BLaER1 (cell line): ENCODE data around the gene MMP13.

ENCODE experiments used
- H3K27ac ChIP-seq: shearing (Covaris generic); formaldehyde crosslinking; 2 replicates; pipeline ENCODE4 v1.8.1; 2022
- H3K27me3 ChIP-seq: shearing (Covaris generic); formaldehyde crosslinking; 2 replicates; pipeline ENCODE4 v1.8.1; 2022
- H3K36me3 ChIP-seq: shearing (Covaris generic); formaldehyde crosslinking; 2 replicates; pipeline ENCODE4 v1.8.1; 2022
- H3K4me1 ChIP-seq: shearing (Covaris generic); formaldehyde crosslinking; 2 replicates; pipeline ENCODE4 v1.8.1; 2022
- H3K4me2 ChIP-seq: shearing (Covaris generic); formaldehyde crosslinking; 2 replicates; pipeline ENCODE4 v1.8.1; 2022
- H3K4me3 ChIP-seq: shearing (Covaris generic); formaldehyde crosslinking; 2 replicates; pipeline ENCODE4 v1.8.1; 2022
- H3K9ac ChIP-seq: shearing (Covaris generic); formaldehyde crosslinking; 2 replicates; pipeline ENCODE4 v1.8.1; 2022
- H3K9me3 ChIP-seq: shearing (Covaris generic); formaldehyde crosslinking; 2 replicates; pipeline ENCODE4 v1.8.1; 2022
- H4K20me1 ChIP-seq: shearing (Covaris generic); formaldehyde crosslinking; 2 replicates; pipeline ENCODE4 v1.8.1; 2022
- Cebpa-rat ChIP-seq: shearing (Covaris generic); IDR thresholded peaks from 2 replicates; pipeline ENCODE4 v1.8.1; 2022

MMP13 gene

DNA sequence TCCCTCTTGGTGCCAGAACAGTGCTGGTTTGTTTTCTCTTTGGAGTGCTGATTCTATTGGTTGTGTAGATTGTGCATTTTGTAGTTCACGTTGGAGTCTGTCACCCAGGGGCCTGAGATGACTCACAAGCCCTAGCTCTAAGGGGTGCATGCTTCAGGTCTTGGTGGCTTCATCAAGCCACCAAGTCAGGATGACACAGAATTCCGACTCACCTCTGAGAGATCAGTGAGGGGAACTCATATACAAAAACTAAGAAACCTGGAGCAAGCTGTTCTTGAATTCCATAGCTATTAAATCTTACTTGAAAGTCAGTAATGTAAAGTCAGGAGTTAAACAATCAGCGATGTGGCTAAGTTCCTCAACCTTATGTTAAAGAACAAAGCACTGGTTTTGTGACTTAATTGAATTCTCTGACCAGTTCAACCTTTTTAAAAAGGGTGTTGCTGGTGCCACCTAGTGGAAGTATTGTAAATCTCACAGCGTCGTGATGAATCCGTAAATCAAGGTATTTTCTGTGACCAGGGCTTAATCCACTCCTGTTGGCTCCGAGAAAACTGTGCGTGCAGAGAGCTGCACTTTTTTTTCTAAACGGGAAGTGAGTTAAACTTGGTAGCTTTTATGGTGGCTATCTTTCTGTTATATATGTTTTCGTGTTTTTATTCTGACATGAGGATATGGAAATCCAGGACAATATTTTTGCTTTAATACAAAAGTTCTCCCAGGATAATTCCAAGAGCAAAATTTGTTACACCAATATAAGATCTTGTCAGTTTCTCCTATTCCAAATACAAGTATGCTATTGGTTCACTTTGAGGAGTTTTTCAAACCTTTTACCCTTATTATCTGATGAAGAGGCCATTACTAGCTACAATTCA lies 14.6 kb downstream of the MMP13 start:
- H3K4me3 ChIP-seq = no peak overlapping the region
- H3K27me3 ChIP-seq = no peaks in the 10 kb centered on the region
- no peaks in the 10 kb centered on the region for H3K9me3 ChIP-seq
- H4K20me1 ChIP-seq = no peaks in the 10 kb centered on the region
- H3K4me1 ChIP-seq = no peaks in the 10 kb centered on the region
- no peak for TF ChIP-seq Cebpa-rat
- no peak overlapping the region for H3K9ac ChIP-seq
- H3K36me3 ChIP-seq = no peaks in the 10 kb centered on the region
- H3K4me2 ChIP-seq = no peak overlapping the region
- H3K27ac ChIP-seq = no peak overlapping the region

DNA sequence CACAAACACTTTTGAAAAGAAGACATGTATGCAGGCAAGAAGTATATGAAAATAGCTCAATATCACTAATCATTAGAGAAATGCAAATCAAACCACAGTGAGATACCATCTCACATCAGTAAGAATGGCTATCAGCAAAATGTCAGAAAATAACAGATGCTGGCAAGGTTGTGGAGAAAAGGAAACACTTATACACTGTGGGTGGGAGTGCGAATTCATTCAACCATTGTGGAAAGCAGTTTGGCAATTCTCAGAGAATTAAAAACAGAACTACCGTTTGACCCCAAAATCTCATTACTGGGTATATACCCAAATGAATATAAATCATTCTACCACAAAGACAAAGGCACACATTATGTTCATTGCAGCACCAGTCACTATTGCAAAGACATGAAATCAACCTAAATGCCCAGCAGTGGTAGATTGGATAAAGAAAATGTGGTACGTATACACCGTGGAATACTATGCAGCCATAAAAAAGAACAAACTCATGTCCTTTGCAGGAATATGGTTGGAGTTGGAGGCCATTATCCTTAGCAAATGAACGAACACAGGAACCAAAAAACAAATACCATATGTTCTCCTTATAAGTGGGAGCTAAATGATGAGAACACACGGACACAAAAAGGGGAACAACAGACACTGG lies 18.5 kb downstream of the MMP13 start:
- H3K4me3 ChIP-seq = no peak overlapping the region

DNA sequence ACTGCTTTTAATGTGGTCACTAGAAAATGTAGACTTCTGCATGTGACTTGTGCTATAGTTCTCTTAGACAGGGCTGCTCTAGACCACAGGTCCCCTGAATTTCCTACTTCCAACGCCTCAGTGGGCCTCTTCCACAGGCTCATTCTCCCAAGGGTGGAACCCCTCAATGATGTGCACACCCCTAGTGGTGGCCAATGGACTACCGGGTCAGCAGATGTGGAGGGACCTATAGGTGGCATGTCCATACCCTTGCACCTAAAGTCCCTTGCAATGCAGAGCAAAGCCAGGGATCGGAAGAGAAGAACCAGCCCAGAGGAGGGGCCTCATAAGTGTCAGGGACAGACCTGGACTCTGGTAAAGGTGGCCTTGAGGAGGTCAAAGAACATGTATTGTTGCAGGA lies 20.0 kb downstream of the MMP13 start:
- Histone ChIP-seq H4K20me1 (no peaks in the 10 kb centered on the region), H3K4me1 (no peaks in the 10 kb centered on the region), H3K9me3 (no peaks in the 10 kb centered on the region), H3K9ac (no peak overlapping the region), H3K36me3 (no peaks in the 10 kb centered on the region), H3K27ac (no peak overlapping the region), H3K4me2 (no peak overlapping the region), H3K27me3 (no peaks in the 10 kb centered on the region), H3K4me3 (no peak overlapping the region)
- TF ChIP-seq Cebpa-rat = no peak

More for the DNA sequence above, 18.5 kb downstream of the MMP13 start:
- no peak overlapping the region for H3K27ac ChIP-seq
- no peaks in the 10 kb centered on the region for H4K20me1 ChIP-seq
- no peak overlapping the region for H3K9ac ChIP-seq
- no peaks in the 10 kb centered on the region for H3K9me3 ChIP-seq
- H3K27me3 ChIP-seq = no peaks in the 10 kb centered on the region
- no peaks in the 10 kb centered on the region for H3K4me1 ChIP-seq
- no peak overlapping the region for H3K4me2 ChIP-seq
- TF ChIP-seq Cebpa-rat = no peak
- no peaks in the 10 kb centered on the region for H3K36me3 ChIP-seq

DNA sequence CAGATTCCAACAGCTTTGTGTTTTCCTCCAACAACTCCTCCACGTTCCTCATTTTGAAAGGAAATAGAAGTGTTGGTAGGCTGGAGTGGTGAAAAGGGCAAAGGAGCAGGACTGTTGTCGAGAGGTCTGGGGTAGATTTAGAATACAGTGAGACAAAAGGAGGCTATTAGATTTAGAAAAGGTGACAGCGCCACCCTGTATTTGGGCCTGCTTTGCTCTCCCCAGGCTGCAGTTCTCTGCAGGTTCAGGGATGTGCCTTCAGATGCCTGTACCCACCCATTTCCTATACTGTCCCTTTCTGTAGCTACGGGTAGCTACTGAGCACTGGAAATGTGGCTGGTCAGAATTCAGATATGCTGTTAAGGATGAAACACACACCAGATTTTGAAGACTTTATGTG lies 20.8 kb downstream of the MMP13 start:
- no peak for TF ChIP-seq Cebpa-rat
- no peak overlapping the region for H3K4me2 ChIP-seq
- H3K27me3 ChIP-seq = no peaks in the 10 kb centered on the region
- no peaks in the 10 kb centered on the region for H4K20me1 ChIP-seq
- H3K36me3 ChIP-seq = no peaks in the 10 kb centered on the region
- no peak overlapping the region for H3K4me3 ChIP-seq
- no peak overlapping the region for H3K9ac ChIP-seq
- H3K4me1 ChIP-seq = no peaks in the 10 kb centered on the region
- H3K9me3 ChIP-seq = no peaks in the 10 kb centered on the region
- H3K27ac ChIP-seq = no peak overlapping the region

DNA sequence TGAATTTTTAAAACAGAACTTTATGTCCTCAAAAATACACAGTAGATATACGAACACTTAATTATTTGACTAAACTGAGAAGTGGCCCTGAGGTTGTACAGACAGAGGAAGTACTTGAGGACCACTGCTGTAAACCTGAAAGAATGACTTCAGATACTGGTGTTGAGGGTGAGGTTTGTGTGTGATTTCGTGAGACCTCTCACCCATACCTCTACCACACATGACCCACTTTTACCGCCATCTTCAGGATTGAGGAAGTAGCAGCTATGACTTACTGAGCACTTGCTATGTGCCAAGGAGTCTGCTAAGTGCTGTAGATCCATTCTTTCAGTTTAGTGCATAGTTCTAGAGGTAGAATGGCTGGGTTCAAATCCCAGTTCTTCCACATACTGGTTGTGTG lies 21.9 kb downstream of the MMP13 start:
- Histone ChIP-seq H3K4me3 (no peak overlapping the region), H3K9ac (no peak overlapping the region), H3K27me3 (no peaks in the 10 kb centered on the region), H3K4me2 (no peak overlapping the region), H3K36me3 (no peaks in the 10 kb centered on the region), H3K4me1 (no peaks in the 10 kb centered on the region), H4K20me1 (no peaks in the 10 kb centered on the region), H3K27ac (no peak overlapping the region), H3K9me3 (no peaks in the 10 kb centered on the region)
- TF ChIP-seq Cebpa-rat = no peak

DNA sequence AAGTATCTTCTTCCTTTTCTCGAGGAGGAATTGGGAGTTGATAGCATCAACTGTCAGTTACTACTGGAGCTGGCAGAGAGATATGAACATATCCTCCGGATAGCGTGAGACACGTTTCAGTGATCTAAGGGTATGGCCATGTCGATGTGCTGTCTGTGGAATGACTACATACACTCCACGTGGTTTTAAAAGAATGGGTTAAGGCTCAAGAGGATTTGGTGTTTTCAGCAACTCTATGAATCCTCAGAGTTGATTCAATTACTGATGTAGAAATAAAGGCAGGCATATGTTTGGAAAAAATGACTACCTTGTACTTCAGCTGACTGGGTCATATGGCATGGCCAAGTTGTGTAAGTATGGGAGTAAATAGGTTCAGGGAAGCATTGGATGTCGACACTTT lies 22.9 kb downstream of the MMP13 start:
- Histone ChIP-seq H4K20me1 (no peaks in the 10 kb centered on the region), H3K27ac (no peak overlapping the region), H3K4me2 (no peak overlapping the region), H3K9me3 (no peaks in the 10 kb centered on the region), H3K4me1 (no peaks in the 10 kb centered on the region), H3K9ac (no peak overlapping the region), H3K4me3 (no peak overlapping the region), H3K27me3 (no peaks in the 10 kb centered on the region), H3K36me3 (no peaks in the 10 kb centered on the region)
- no peak for TF ChIP-seq Cebpa-rat

DNA sequence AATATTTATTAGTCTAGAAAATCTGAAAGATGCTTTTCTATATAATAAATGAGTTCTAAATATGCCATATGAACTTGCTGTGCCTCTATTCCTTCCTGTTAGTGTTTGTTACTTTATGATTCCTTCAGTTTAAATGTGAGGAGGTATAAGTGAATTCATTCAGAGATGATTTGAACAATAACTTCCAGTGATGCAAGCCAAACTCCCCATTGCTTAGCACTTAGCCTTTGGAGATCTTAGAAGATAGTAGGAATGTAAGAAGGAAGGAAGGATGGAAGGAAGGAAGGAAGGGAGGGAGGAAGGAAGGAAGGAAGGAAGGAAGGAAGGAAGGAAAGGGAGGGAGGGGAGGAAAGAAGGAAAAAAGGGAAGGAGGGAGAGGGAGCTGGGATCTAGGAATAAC lies 25.1 kb downstream of the MMP13 start:
- H3K9ac ChIP-seq = no peak overlapping the region
- H4K20me1 ChIP-seq = no peaks in the 10 kb centered on the region

DNA sequence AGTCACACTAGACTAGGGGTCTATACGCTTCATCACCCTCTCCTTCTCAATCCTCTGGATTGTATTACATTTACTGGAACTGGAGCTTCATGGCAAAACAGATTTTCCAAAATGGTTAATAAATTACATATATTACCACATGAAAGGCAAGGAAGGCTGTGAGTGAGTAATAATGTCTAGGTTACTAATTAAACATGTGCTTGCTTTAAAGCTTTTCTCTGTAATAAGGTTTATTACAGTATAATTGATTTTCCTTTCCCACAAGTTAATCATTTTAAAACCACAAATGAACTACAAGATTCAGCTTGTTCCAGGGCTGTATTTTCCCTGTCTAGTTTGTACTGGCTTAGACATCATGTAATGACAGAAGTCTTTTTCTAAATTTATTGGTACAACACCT lies 25.6 kb downstream of the MMP13 start:
- Histone ChIP-seq H3K9ac (no peak overlapping the region), H4K20me1 (no peaks in the 10 kb centered on the region), H3K27ac (no peak overlapping the region), H3K4me2 (no peak overlapping the region), H3K9me3 (no peaks in the 10 kb centered on the region), H3K36me3 (no peaks in the 10 kb centered on the region), H3K27me3 (no peaks in the 10 kb centered on the region), H3K4me3 (no peak overlapping the region), H3K4me1 (no peaks in the 10 kb centered on the region)
- TF ChIP-seq Cebpa-rat = no peak

More for the DNA sequence above, 25.1 kb downstream of the MMP13 start:
- no peaks in the 10 kb centered on the region for H3K9me3 ChIP-seq
- no peak for TF ChIP-seq Cebpa-rat
- no peaks in the 10 kb centered on the region for H3K36me3 ChIP-seq
- no peaks in the 10 kb centered on the region for H3K4me1 ChIP-seq
- H3K27me3 ChIP-seq = no peaks in the 10 kb centered on the region
- H3K4me2 ChIP-seq = no peak overlapping the region
- no peak overlapping the region for H3K4me3 ChIP-seq
- no peak overlapping the region for H3K27ac ChIP-seq

DNA sequence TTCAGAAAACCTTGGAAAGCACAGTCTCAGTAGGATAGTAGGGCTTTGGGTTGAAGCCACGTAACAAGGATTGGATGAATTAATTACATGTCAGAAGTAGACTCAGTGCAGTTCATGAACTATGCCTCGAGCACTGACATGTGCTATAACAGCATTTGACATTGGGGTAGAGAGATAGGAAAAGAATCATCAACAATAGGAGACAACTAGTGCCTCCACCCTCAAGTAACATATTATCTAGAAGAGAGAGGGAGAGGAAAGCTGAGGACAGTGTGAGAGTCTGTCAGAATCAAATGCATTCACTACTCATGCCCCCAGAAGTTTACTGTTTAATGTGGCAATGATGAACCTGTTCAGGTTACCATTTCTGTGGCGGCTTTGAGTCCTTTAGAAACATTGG lies 26.4 kb downstream of the MMP13 start:
- Histone ChIP-seq H3K4me2 (no peak overlapping the region), H4K20me1 (no peaks in the 10 kb centered on the region), H3K27ac (no peak overlapping the region), H3K4me3 (no peak overlapping the region), H3K9me3 (no peaks in the 10 kb centered on the region), H3K4me1 (no peaks in the 10 kb centered on the region), H3K36me3 (no peaks in the 10 kb centered on the region), H3K9ac (no peak overlapping the region), H3K27me3 (no peaks in the 10 kb centered on the region)
- no peak for TF ChIP-seq Cebpa-rat

DNA sequence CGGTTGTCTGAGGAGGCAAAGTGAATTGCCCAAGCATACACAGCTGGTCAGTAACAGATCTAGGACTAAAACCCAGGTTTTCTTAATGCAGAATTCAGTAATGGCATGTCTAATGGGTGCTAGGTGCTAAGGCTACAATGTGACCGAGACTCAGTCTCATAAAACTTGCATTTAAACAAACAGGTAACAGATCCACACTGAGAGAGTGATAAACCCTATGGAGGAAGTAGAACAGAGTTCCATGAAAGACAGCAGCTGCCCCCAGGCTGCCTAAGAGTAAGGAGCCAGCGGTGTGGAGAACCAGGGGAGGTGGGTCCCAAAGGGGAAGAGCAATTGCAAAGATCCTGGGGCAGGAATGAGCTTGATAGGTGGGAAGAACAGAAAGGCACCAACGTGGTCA lies 27.3 kb downstream of the MMP13 start:
- H3K9ac ChIP-seq = no peak overlapping the region
- H3K4me2 ChIP-seq = no peak overlapping the region
- TF ChIP-seq Cebpa-rat = no peak
- no peaks in the 10 kb centered on the region for H3K36me3 ChIP-seq
- H3K4me3 ChIP-seq = no peak overlapping the region
- H4K20me1 ChIP-seq = no peaks in the 10 kb centered on the region
- H3K4me1 ChIP-seq = no peaks in the 10 kb centered on the region
- H3K9me3 ChIP-seq = no peaks in the 10 kb centered on the region
- no peaks in the 10 kb centered on the region for H3K27me3 ChIP-seq
- no peak overlapping the region for H3K27ac ChIP-seq
